HCT116 (cell line): ENCODE measurements around the gene GLTP. TPM values are rescaled to one million over a fixed set of nuclear protein-coding genes. Genes with fewer than 3 reads are reported as not detected.

Source experiments
- ATAC-seq: fragments of 200-7000 bp; cut with Tn5 transposase; 2 replicates; pipeline ENCODE4 v1.9.1; 2020; ENCODE audit warnings: mild to moderate bottlenecking, moderate library complexity
- BruUV-seq: library from RNA; stranded (reverse); fragments of 400-500 nt; replicated peaks from 2 replicates; lab custom pipeline; 2021; lab: Mats Ljungman, UMichigan
- CTCF ChIA-PET: fragments of 300-600 bp; sonication (Branson Sonifier 250); formaldehyde crosslinking; loops from one replicate; lab custom pipeline; 2021; ENCODE audit warnings: antibody characterized with exemption; lab: Charles Lee
- POLR2A ChIA-PET: fragments of 300-600, 350-600 bp; sonication (Branson Sonifier 250); formaldehyde crosslinking; loops from one replicate; lab custom pipeline; 2021; ENCODE audit warnings: antibody characterized with exemption; lab: Charles Lee
- RAD21 ChIA-PET, 2 experiments: fragments of 300-600 bp; sonication (Branson Sonifier 250); formaldehyde crosslinking; loops; one replicate each; lab custom pipeline; 2023; ENCODE audit warnings: low total read pairs in 2 of 2; ENCODE audit not compliant: uncharacterized antibody in 2 of 2, unreplicated experiment in 2 of 2, low non-redundant PET in 1 of 2; lab: Charles Lee
- DNase-seq: peaks from one replicate; pipeline ENCODE4 v3.0.0-alpha.2; 2010; ENCODE audit warnings: low read depth, low spot score
- H2AFZ ChIP-seq: fragments of 200-600 bp; shearing (Covaris generic), sonication (generic); 2 replicates; pipeline ENCODE4 v1.6.1; 2017; ENCODE audit warnings: low read depth, mixed run types, mixed read lengths, antibody characterized with exemption, low read length; ENCODE audit not compliant: poor library complexity, severe bottlenecking
- H3K27ac ChIP-seq: 2 replicates; pipeline ENCODE4 v1.5.1; 2012; ENCODE audit warnings: low read depth, low read length
- H3K27me3 ChIP-seq: fragments of 200-600 bp; sonication (generic); 2 replicates; pipeline ENCODE4 v1.6.1; 2016; ENCODE audit warnings: mixed run types, low read length, mixed read lengths; ENCODE audit not compliant: insufficient read depth
- H3K36me3 ChIP-seq, 2 experiments: fragments of 200-500 bp in 1 of 2; fragments of 200-600 bp in 1 of 2; sonication (Bioruptor generic) in 1 of 2; sonication (generic) in 1 of 2; 2 replicates each; pipeline versions ENCODE4 v1.5.1 to v1.6.1; 2014 to 2016; ENCODE audit warnings: low read length in 2 of 2, inconsistent platforms in 1 of 2, mixed read lengths in 1 of 2, mixed run types in 1 of 2; ENCODE audit not compliant: insufficient read depth in 2 of 2, control insufficient read depth in 1 of 2
- H3K4me1 ChIP-seq, 2 experiments: fragments of 200-600 bp in 1 of 2; sonication (generic) in 1 of 2; 2 replicates each; pipeline versions ENCODE4 v1.5.1 to v1.6.1; 2012 to 2017; ENCODE audit warnings: low read length in 2 of 2, inconsistent platforms in 1 of 2, mild to moderate bottlenecking in 1 of 2, mixed read lengths in 1 of 2, mixed run types in 1 of 2, moderate library complexity in 1 of 2; ENCODE audit not compliant: insufficient read depth in 2 of 2, control insufficient read depth in 1 of 2
- H3K4me2 ChIP-seq: fragments of 200-600 bp; sonication (generic); 2 replicates; pipeline ENCODE4 v1.6.1; 2017; ENCODE audit warnings: mixed run types, low read length, mixed read lengths
- H3K4me3 ChIP-seq, 2 experiments: fragments of 200-600 bp in 1 of 2; sonication (generic) in 1 of 2; replicated peaks in 1 of 2; 2 replicates each; pipeline ENCODE4 v1.5.1; 2011 to 2016; ENCODE audit warnings: low read length in 2 of 2, control low read depth in 1 of 2, low read depth in 1 of 2, mild to moderate bottlenecking in 1 of 2, mixed read lengths in 1 of 2, mixed run types in 1 of 2
- H3K79me2 ChIP-seq: fragments of 200-600 bp; sonication (generic); 2 replicates; pipeline ENCODE4 v1.6.1; 2017; ENCODE audit warnings: mild to moderate bottlenecking, mixed run types, low read length, moderate library complexity, mixed read lengths; ENCODE audit not compliant: insufficient read depth
- H3K9ac ChIP-seq: fragments of 200-600 bp; sonication (generic); 2 replicates; pipeline ENCODE4 v1.6.1; 2016; ENCODE audit warnings: low read length, mixed read lengths
- H3K9me2 ChIP-seq: fragments of 200-600 bp; sonication (generic), shearing (Covaris generic); 2 replicates; pipeline ENCODE4 v1.6.1; 2017; ENCODE audit warnings: mixed run types, mild to moderate bottlenecking, moderate library complexity; ENCODE audit not compliant: insufficient read depth
- H3K9me3 ChIP-seq, 2 experiments: fragments of 200-500 bp in 1 of 2; fragments of 200-600 bp in 1 of 2; sonication (Bioruptor generic) in 1 of 2; sonication (generic) in 1 of 2; 2 replicates each; pipeline ENCODE4 v1.6.1; 2014 to 2017; ENCODE audit warnings: low read length in 2 of 2, mixed read lengths in 2 of 2, inconsistent platforms in 1 of 2, low read depth in 1 of 2, mild to moderate bottlenecking in 1 of 2, mixed run types in 1 of 2, moderate library complexity in 1 of 2; ENCODE audit not compliant: control insufficient read depth in 1 of 2, insufficient read depth in 1 of 2
- H4K20me1 ChIP-seq: fragments of 200-600 bp; sonication (generic), shearing (Covaris generic); 2 replicates; pipeline ENCODE4 v1.6.1; 2017; ENCODE audit warnings: mixed run types, mild to moderate bottlenecking, moderate library complexity; ENCODE audit not compliant: insufficient read depth
- CBX3 ChIP-seq: IDR thresholded peaks from 2 replicates; pipeline ENCODE4 v1.6.1; 2012; ENCODE audit warnings: low read depth
- CTCF ChIP-seq, 3 experiments: fragments of 200-600 bp in 1 of 3; sonication (generic) in 1 of 3; IDR thresholded peaks in 2 of 3; conservative IDR thresholded peaks in 1 of 3; 2 replicates each; pipeline ENCODE4 v1.5.1; 2012 to 2017; ENCODE audit warnings: low read depth in 2 of 3, low read length in 2 of 3, antibody characterized with exemption in 1 of 3, borderline replicate concordance in 1 of 3, control low read depth in 1 of 3, mild to moderate bottlenecking in 1 of 3, mixed read lengths in 1 of 3, mixed run types in 1 of 3, moderate library complexity in 1 of 3; ENCODE audit not compliant: insufficient read depth in 1 of 3
- EZH2 ChIP-seq: fragments of 200-600 bp; sonication (generic); IDR thresholded peaks from 2 replicates; pipeline ENCODE4 v1.6.1; 2017; ENCODE audit warnings: antibody characterized with exemption, mixed run types
- FOSL1 ChIP-seq: IDR thresholded peaks from 2 replicates; pipeline ENCODE4 v1.6.1; 2012; ENCODE audit warnings: low read depth
- MAX ChIP-seq: IDR thresholded peaks from 2 replicates; pipeline ENCODE4 v1.6.1; 2012
- POLR2AphosphoS5 ChIP-seq: IDR thresholded peaks from 2 replicates; pipeline ENCODE4 v1.6.1; 2011; ENCODE audit warnings: mild to moderate bottlenecking, low read depth, low read length, moderate library complexity
- SIN3A ChIP-seq: IDR thresholded peaks from 2 replicates; pipeline ENCODE4 v1.6.1; 2012; ENCODE audit warnings: low read depth
- SP1 ChIP-seq: IDR thresholded peaks from 2 replicates; pipeline ENCODE4 v1.6.1; 2012; ENCODE audit warnings: low read depth
- YY1 ChIP-seq: IDR thresholded peaks from 2 replicates; pipeline ENCODE4 v1.6.1; 2011; ENCODE audit warnings: low read length, low read depth, moderate library complexity, mild to moderate bottlenecking; ENCODE audit not compliant: insufficient replicate concordance; ENCODE audit errors: extremely low read depth
- ZBTB33 ChIP-seq: IDR thresholded peaks from 2 replicates; pipeline ENCODE4 v1.6.1; 2011; ENCODE audit warnings: mild to moderate bottlenecking, low read length, moderate library complexity; ENCODE audit not compliant: insufficient replicate concordance; ENCODE audit errors: extremely low read depth
- ZFX ChIP-seq: fragments of 450-650 bp; IDR thresholded peaks from 2 replicates; pipeline ENCODE4 v1.6.1; 2017
- intact Hi-C: fragments of 100-400 bp; cut with micrococcal nuclease; formaldehyde crosslinking; loops from 2 replicates; pipeline ENCODE4 v1.10.0; 2022
- total RNA-seq: library from RNA; stranded (reverse); gene quantifications from one replicate; pipeline ENCODE4 v1.2.1, GENCODE V29; 2021; ENCODE audit not compliant: unreplicated experiment

Gene GLTP
- total RNA-seq, 1 experiment from 2014 or later = 26.6 TPM

- TF ChIP-seq ZBTB33 (no peak), MAX (no peak), FOSL1 (no peak), YY1 (no peak), EZH2 (no peak), CBX3 (no peak)
Observed at GRCh38 chr12:109914461-109914860, 34.1 kb upstream of the GLTP start (continued).

GRCh38 chr12:109912855-109913321, 32.5 kb upstream of the GLTP start:
- CTCF ChIA-PET = no interaction called here
- H2AFZ ChIP-seq = no peak overlapping the region
- POLR2A ChIA-PET = no interaction called here
- no peak overlapping the region for H3K4me3 ChIP-seq
- no peaks in the 10 kb centered on the region for H3K4me1 ChIP-seq
- no peak overlapping the region for H3K4me2 ChIP-seq
- H3K27ac ChIP-seq = no peak overlapping the region
- DNase-seq = no peak
- no peak for ATAC-seq
- no TSS peak for BruUV-seq
- no peaks in the 10 kb centered on the region for H3K27me3 ChIP-seq
- H3K9me3 ChIP-seq = no peaks in the 10 kb centered on the region
- TF ChIP-seq POLR2AphosphoS5 (no peak), SP1 (no peak), YY1 (no peak), ZBTB33 (no peak), CTCF (IDR thresholded peaks at IDR 0.05 in 2 of 3, conservative IDR thresholded peaks at IDR 0.05 in 1 of 3; ENCODE audit: borderline replicate concordance in 1 of 3, insufficient read depth in 1 of 3, low read depth in 2 of 3, low read length in 2 of 3) (no peak), ZFX (no peak), SIN3A (no peak)
- TF ChIP-seq, all 23 proteins: peak for 0
- H4K20me1 ChIP-seq = no peaks in the 10 kb centered on the region
- RAD21 ChIA-PET = no interaction called here
- H3K9ac ChIP-seq = no peak overlapping the region
- intact Hi-C loops = no loop called here
- no peaks in the 10 kb centered on the region for H3K9me2 ChIP-seq
- H3K36me3 ChIP-seq = peaks cover 25 to 42% of the 10 kb centered on the region in 2 experiments
- H3K79me2 ChIP-seq = no peaks in the 10 kb centered on the region
